ENCODE results near the gene SARM1. TPM values are rescaled to one million over a fixed set of nuclear protein-coding genes. Genes with fewer than 3 reads are reported as not detected.

The SARM1 gene
- total and polyA plus RNA-seq, 4 donors = 13.1 to 52.0 (median 34.3) TPM

- H3K27ac ChIP-seq (ENCODE audit: low read depth, low read length) = no peak overlapping the region
- no peaks in the 10 kb centered on the region for H3K27me3 ChIP-seq (ENCODE audit: control insufficient read depth, insufficient read depth, low read length)
- H3K36me3 ChIP-seq (ENCODE audit: control insufficient read depth, insufficient read depth, low read length) = peaks cover 70% of the 10 kb centered on the region
- no peaks in the 10 kb centered on the region for H3K4me1 ChIP-seq (ENCODE audit: control insufficient read depth, insufficient read depth, low read length)
- no peak for DNase-seq (ENCODE audit: low read depth in 4 of 6, low spot score in 6 of 6)
- no peaks in the 10 kb centered on the region for H3K9me3 ChIP-seq (ENCODE audit: control insufficient read depth, insufficient read depth, low read length)
- no CpG with 5 or more reads among the region's 1 CpG for WGBS (ENCODE audit: insufficient coverage)
- H3K4me3 ChIP-seq (ENCODE audit: low read depth, low read length) = no peak overlapping the region
These were observed 19.5 kb downstream of the SARM1 start for GRCh38 chr17:28390984-28391383.

- no peak overlapping the region for H3K27ac ChIP-seq (ENCODE audit: low read depth, low read length)
- no peaks in the 10 kb centered on the region for H3K4me1 ChIP-seq (ENCODE audit: control insufficient read depth, insufficient read depth, low read length)
- no peaks in the 10 kb centered on the region for H3K9me3 ChIP-seq (ENCODE audit: control insufficient read depth, insufficient read depth, low read length)
- H3K4me3 ChIP-seq (ENCODE audit: low read depth, low read length) = no peak overlapping the region
- H3K27me3 ChIP-seq (ENCODE audit: control insufficient read depth, insufficient read depth, low read length) = no peaks in the 10 kb centered on the region
- H3K36me3 ChIP-seq (ENCODE audit: control insufficient read depth, insufficient read depth, low read length) = peaks cover 74% of the 10 kb centered on the region
- WGBS (ENCODE audit: insufficient coverage) = 66% methylated on average over 2 of the region's 2 CpGs
- DNase-seq (ENCODE audit: low read depth in 4 of 6, low spot score in 6 of 6) = no peak
These were observed 19.9 kb downstream of the SARM1 start for GRCh38 chr17:28391401-28391800.

- Histone ChIP-seq H3K9me3 (ENCODE audit: control insufficient read depth, insufficient read depth, low read length) (no peaks in the 10 kb centered on the region), H3K27ac (ENCODE audit: low read depth, low read length) (no peak overlapping the region), H3K4me3 (ENCODE audit: low read depth, low read length) (no peak overlapping the region), H3K36me3 (ENCODE audit: control insufficient read depth, insufficient read depth, low read length) (peaks cover 77% of the 10 kb centered on the region), H3K27me3 (ENCODE audit: control insufficient read depth, insufficient read depth, low read length) (no peaks in the 10 kb centered on the region), H3K4me1 (ENCODE audit: control insufficient read depth, insufficient read depth, low read length) (no peaks in the 10 kb centered on the region)
- no peak for DNase-seq (ENCODE audit: low read depth in 4 of 6, low spot score in 6 of 6)
- WGBS (ENCODE audit: insufficient coverage) = 65% methylated on average over 5 of the region's 10 CpGs
These were observed 21.0 kb downstream of the SARM1 start for GRCh38 chr17:28392491-28392890.

GRCh38 chr17:28394337-28395116 is 23.0 kb downstream of the SARM1 start:
- Histone ChIP-seq H3K9me3 (ENCODE audit: control insufficient read depth, insufficient read depth, low read length) (no peaks in the 10 kb centered on the region), H3K4me3 (ENCODE audit: low read depth, low read length) (no peak overlapping the region), H3K4me1 (ENCODE audit: control insufficient read depth, insufficient read depth, low read length) (no peaks in the 10 kb centered on the region), H3K36me3 (ENCODE audit: control insufficient read depth, insufficient read depth, low read length) (peaks cover 80% of the 10 kb centered on the region), H3K27me3 (ENCODE audit: control insufficient read depth, insufficient read depth, low read length) (no peaks in the 10 kb centered on the region), H3K27ac (ENCODE audit: low read depth, low read length) (no peak overlapping the region)
- DNase-seq (ENCODE audit: low read depth in 4 of 6, low spot score in 6 of 6) = no peak
- WGBS (ENCODE audit: insufficient coverage) = 86% methylated on average over 5 of the region's 7 CpGs

- no peaks in the 10 kb centered on the region for H3K27me3 ChIP-seq (ENCODE audit: control insufficient read depth, insufficient read depth, low read length)
- no peaks in the 10 kb centered on the region for H3K4me1 ChIP-seq (ENCODE audit: control insufficient read depth, insufficient read depth, low read length)
- DNase-seq (ENCODE audit: low read depth in 4 of 6, low spot score in 6 of 6) = no peak
- H3K9me3 ChIP-seq (ENCODE audit: control insufficient read depth, insufficient read depth, low read length) = no peaks in the 10 kb centered on the region
- H3K27ac ChIP-seq (ENCODE audit: low read depth, low read length) = no peak overlapping the region
- peaks cover 83% of the 10 kb centered on the region for H3K36me3 ChIP-seq (ENCODE audit: control insufficient read depth, insufficient read depth, low read length)
- no peak overlapping the region for H3K4me3 ChIP-seq (ENCODE audit: low read depth, low read length)
- 80% methylated on average over 1 of the region's 2 CpGs for WGBS (ENCODE audit: insufficient coverage)
These were observed 23.9 kb downstream of the SARM1 start for GRCh38 chr17:28395426-28395825.

- Histone ChIP-seq H3K9me3 (ENCODE audit: control insufficient read depth, insufficient read depth, low read length) (no peaks in the 10 kb centered on the region), H3K36me3 (ENCODE audit: control insufficient read depth, insufficient read depth, low read length) (peaks cover 82% of the 10 kb centered on the region), H3K27ac (ENCODE audit: low read depth, low read length) (no peak overlapping the region), H3K4me3 (ENCODE audit: low read depth, low read length) (no peak overlapping the region), H3K27me3 (ENCODE audit: control insufficient read depth, insufficient read depth, low read length) (no peaks in the 10 kb centered on the region), H3K4me1 (ENCODE audit: control insufficient read depth, insufficient read depth, low read length) (no peaks in the 10 kb centered on the region)
- 84% methylated on average over 6 of the region's 6 CpGs for WGBS (ENCODE audit: insufficient coverage)
- no peak for DNase-seq (ENCODE audit: low read depth in 4 of 6, low spot score in 6 of 6)
These were observed 24.5 kb downstream of the SARM1 start for GRCh38 chr17:28395968-28396367.

- H3K9me3 ChIP-seq (ENCODE audit: control insufficient read depth, insufficient read depth, low read length) = no peaks in the 10 kb centered on the region
- H3K36me3 ChIP-seq (ENCODE audit: control insufficient read depth, insufficient read depth, low read length) = peaks cover 75% of the 10 kb centered on the region
- no peak overlapping the region for H3K4me3 ChIP-seq (ENCODE audit: low read depth, low read length)
- WGBS (ENCODE audit: insufficient coverage) = 89% methylated on average over 6 of the region's 6 CpGs
- no peak for DNase-seq (ENCODE audit: low read depth in 4 of 6, low spot score in 6 of 6)
- no peaks in the 10 kb centered on the region for H3K27me3 ChIP-seq (ENCODE audit: control insufficient read depth, insufficient read depth, low read length)
- H3K4me1 ChIP-seq (ENCODE audit: control insufficient read depth, insufficient read depth, low read length) = no peaks in the 10 kb centered on the region
- no peak overlapping the region for H3K27ac ChIP-seq (ENCODE audit: low read depth, low read length)
These were observed 25.2 kb downstream of the SARM1 start for GRCh38 chr17:28396635-28397239.

GRCh38 chr17:28397275-28397674 is 25.8 kb downstream of the SARM1 start:
- Histone ChIP-seq H3K27ac (ENCODE audit: low read depth, low read length) (no peak overlapping the region), H3K36me3 (ENCODE audit: control insufficient read depth, insufficient read depth, low read length) (peaks cover 75% of the 10 kb centered on the region), H3K4me1 (ENCODE audit: control insufficient read depth, insufficient read depth, low read length) (no peaks in the 10 kb centered on the region), H3K27me3 (ENCODE audit: control insufficient read depth, insufficient read depth, low read length) (no peaks in the 10 kb centered on the region), H3K4me3 (ENCODE audit: low read depth, low read length) (no peak overlapping the region), H3K9me3 (ENCODE audit: control insufficient read depth, insufficient read depth, low read length) (no peaks in the 10 kb centered on the region)
- DNase-seq (ENCODE audit: low read depth in 4 of 6, low spot score in 6 of 6) = no peak
- 85% methylated on average over 2 of the region's 3 CpGs for WGBS (ENCODE audit: insufficient coverage)

GRCh38 chr17:28397687-28398279 is 26.3 kb downstream of the SARM1 start:
- 74% methylated on average over 7 of the region's 7 CpGs for WGBS (ENCODE audit: insufficient coverage)
- Histone ChIP-seq H3K4me3 (ENCODE audit: low read depth, low read length) (no peak overlapping the region), H3K4me1 (ENCODE audit: control insufficient read depth, insufficient read depth, low read length) (no peaks in the 10 kb centered on the region), H3K27ac (ENCODE audit: low read depth, low read length) (no peak overlapping the region), H3K36me3 (ENCODE audit: control insufficient read depth, insufficient read depth, low read length) (peaks cover 71% of the 10 kb centered on the region), H3K9me3 (ENCODE audit: control insufficient read depth, insufficient read depth, low read length) (no peaks in the 10 kb centered on the region), H3K27me3 (ENCODE audit: control insufficient read depth, insufficient read depth, low read length) (no peaks in the 10 kb centered on the region)
- no peak for DNase-seq (ENCODE audit: low read depth in 4 of 6, low spot score in 6 of 6)
